ENCODE results near the gene METTL6.
"Not testable (repeated sequence)": the region's sequence is repeated elsewhere in the genome, so short reads cannot be mapped to it uniquely, and the experiment has no call there.

The METTL6 gene

DNA sequence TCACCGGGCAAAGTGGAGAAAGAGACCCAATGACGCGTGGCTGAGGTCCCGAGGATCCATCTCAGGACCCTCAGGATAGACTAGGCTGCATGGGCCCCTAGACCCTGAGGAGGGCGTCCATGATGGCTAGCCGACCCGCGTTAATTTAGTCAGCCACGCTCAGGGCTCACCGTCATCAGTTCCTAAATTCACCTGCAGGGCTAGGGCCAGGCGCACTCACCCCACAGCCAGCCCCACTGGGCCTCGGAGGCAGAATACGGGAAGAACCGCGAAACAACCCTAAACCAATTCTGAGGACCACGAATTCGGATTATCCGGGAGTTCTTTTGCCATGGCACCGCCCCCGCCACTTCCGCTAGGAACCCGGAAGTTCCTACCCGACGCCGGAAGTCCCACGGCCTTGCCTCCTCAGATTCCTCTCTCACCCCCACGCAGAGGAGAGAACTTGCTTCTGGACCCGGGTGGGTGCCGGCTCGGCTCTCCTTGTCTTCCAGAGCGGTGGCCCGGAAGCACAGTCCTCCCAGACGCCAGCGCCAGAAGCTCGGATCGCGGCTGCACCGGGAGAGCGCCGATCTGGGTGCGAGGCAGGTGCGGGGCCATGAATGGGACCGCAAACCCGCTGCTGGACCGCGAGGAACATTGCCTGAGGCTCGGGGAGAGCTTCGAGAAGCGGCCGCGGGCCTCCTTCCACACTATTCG is at the start of gene METTL6, which contains the start of gene EAF1:
Gene METTL6, minus strand, starts transcription at position 363 of the 699 bp plus-strand sequence. CDS start 1,033 bp downstream, outside the sequence.
Gene EAF1, plus strand, starts transcription at position 417 of the 699 bp plus-strand sequence. Its CDS starts 182 bp downstream, at position 599.
- peak; percentile 83 for DNase-seq (ENCODE audit: low read depth)

GRCh38 chr3:15476378-15476777 is 49.0 kb upstream of the METTL6 start:
- no peak for DNase-seq (ENCODE audit: low read depth)

- DNase-seq (ENCODE audit: low read depth): no peak
Observed at GRCh38 chr3:15475161-15475560, 47.8 kb upstream of the METTL6 start.

DNA sequence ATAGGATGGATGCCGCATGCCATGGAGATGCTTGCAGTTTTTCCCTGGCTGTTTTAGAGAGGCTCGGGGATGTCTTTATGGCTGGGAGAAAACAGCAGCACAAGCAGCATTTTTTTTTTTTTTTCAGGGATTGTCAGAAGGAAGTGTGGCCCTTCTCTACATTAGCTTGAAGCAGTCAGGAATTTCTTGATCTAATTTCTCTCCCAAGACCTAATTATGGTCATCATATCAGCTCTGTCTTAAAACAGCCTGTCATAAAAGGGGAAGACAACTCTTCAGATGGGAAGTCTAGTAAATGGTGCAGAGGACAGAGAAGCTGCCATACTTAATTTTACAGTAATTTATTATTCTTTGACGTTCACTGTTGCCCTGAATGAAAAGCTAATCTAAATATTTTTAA is 44.5 kb upstream of the METTL6 start:
- DNase-seq (ENCODE audit: low read depth): no peak

GRCh38 chr3:15470849-15471248 is 43.5 kb upstream of the METTL6 start:
- DNase-seq (ENCODE audit: low read depth): no peak

DNA sequence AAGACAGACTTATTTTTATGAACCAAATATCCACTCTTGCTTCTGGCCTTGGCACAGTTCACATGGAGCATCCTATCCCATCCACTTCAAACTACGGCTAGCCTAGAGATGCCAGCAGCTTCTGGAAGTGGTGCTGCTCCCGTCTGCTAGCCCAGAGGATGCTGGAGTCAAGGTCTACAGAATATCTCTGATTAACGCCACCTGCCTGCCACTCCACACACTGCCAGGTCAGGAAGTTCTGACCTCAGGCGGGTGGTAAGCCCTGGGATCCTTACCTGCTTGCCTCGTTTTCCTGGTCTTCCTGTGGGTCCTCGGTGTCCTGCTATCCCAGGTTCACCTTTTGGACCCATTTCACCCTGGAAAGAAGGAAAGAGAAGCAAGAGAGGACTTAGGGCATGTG is 42.9 kb upstream of the METTL6 start:
- DNase-seq (ENCODE audit: low read depth): no peak

GRCh38 chr3:15467227-15468181 is 40.2 kb upstream of the METTL6 start:
- no peak for DNase-seq (ENCODE audit: low read depth)

GRCh38 chr3:15465876-15466585 is 38.7 kb upstream of the METTL6 start:
- DNase-seq (ENCODE audit: low read depth): no peak

DNA sequence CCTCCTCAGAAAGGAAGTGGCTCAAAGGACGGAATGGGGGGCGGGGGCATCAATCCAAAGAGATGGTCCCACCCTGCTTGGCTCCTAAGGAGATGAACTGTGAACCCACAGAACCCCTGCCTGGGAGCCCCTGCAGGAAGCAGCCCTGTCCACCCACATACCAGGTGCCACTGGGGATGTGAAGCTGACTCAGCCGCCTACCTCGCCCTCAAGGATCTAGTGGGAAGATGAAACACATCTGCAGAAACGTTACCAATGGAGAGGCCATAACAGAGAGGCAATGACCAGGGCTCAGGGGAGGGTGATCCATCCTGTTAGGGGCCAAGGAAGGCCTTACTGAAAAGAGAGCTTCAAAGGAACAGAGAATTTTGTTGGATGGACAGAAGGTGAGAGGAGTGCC is 35.1 kb upstream of the METTL6 start:
- no peak for DNase-seq (ENCODE audit: low read depth)

- no peak for DNase-seq (ENCODE audit: low read depth)
Observed at GRCh38 chr3:15460891-15461531, 33.7 kb upstream of the METTL6 start.

- no peak for DNase-seq (ENCODE audit: low read depth)
Observed at GRCh38 chr3:15458212-15458780, 31.0 kb upstream of the METTL6 start.

DNA sequence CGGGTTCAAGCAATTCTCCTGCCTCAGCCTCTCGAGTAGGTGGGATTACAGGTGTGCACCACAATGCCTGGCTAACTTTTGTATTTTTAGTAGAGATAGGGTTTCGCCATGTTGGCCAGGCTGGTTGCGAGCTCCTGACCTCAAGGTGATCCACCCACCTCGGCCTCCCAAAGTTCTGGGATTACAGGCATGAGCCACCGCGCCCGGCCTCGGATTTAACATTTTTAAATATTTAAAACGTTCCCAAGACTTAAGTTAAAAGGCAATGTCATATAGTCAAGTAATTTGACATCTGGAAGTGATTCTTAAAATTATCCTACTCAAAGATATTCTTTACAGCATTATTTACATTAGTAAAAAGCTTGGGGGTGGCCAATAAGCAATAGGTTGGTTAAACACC is 29.6 kb upstream of the METTL6 start:
- DNase-seq (ENCODE audit: low read depth): not testable (repeated sequence)

- no peak for DNase-seq (ENCODE audit: low read depth)
Observed at GRCh38 chr3:15456321-15456720, 29.0 kb upstream of the METTL6 start.

GRCh38 chr3:15455756-15456155 is 28.4 kb upstream of the METTL6 start:
- no peak for DNase-seq (ENCODE audit: low read depth)

DNA sequence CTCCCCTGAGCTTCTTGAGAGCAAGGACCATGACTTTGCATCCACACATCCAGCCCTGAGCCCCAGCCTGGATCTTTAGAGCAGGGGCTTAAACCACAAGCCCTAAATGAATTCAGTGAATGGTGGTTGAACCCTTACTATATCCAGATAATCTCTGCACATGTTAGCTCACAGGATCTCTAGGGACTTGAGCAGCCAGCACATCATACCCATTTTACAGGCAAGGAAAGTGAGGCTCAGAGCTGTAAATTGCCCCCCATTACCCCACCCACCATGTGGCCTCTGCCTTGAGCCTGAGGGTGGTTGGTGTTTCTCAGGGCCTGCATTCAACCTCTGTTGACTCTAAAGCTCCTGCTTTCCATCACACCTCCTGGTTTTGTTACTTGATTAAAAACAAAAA is 27.6 kb upstream of the METTL6 start:
- DNase-seq (ENCODE audit: low read depth): no peak

- DNase-seq (ENCODE audit: low read depth): no peak
Observed at GRCh38 chr3:15453991-15454625, 26.8 kb upstream of the METTL6 start.

GRCh38 chr3:15453501-15453900 is 26.2 kb upstream of the METTL6 start:
- DNase-seq (ENCODE audit: low read depth): no peak

- DNase-seq (ENCODE audit: low read depth): no peak
Observed at GRCh38 chr3:15452961-15453360, 25.6 kb upstream of the METTL6 start.

DNA sequence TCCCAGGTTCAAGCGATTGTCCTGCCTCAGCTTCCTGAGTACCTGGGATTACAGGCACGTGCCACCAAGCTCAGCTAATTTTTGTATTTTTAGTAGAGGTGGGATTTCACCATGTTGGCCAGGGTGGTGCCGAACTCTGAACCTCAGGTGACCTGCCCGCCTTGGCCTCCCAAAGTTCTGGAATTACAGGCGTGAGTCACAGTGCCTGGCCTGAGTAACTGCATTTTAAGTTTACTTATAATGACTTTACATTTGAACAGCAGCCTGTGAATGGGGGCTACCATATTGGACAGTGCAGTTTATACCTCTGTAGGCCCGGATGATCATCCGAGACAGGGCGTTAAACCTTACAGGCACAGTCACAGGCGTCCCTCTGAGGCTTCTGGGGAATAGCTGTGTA is 24.8 kb upstream of the METTL6 start:
- no peak for DNase-seq (ENCODE audit: low read depth)

DNA sequence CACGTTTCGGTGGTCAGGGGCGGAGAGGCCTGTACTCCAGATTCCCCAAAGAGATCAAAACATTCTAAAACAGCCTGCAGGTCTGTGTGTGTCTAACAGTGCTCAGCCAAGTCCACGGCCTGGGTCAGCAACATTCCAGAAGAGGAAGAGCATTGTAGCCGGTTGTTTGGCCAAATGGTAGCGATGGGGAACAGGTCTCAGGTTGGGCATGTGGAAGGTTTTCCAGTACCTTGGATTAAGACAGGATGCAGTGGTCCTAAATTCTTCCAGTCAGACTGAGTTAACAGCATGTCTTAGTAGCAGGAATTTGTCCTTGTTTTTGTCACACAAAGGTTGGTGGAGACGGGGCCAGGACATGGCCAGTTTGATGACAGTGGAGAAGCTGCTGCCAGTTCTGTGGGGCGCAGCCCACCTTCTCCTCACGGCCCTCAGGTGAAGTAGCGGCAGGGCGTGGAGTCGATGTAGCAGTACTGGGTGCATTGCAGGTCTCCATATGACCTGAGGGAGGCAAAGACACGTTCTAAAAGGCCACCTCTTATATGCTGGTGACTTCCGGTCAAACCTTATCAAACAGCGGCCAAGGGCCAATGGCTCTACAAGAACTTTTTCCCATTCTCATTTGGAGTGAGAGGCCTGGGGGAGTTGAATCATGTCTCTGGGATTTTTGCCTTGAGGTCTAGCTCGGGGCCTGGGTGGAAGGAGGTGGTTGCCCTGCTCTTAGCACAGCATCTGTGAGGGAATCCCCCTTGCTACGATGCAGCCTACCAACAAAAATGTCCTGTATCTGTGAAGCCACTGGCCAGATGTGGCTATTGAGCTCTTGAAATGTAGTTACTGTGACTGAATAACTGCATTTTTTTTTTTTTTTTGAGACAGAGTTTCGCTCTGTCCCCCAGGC is 24.1 kb upstream of the METTL6 start:
- no peak for DNase-seq (ENCODE audit: low read depth)

Measured in activated T-cell treated with anti-CD3 and anti-CD28 coated beads for 48 hours (primary cell).